Lower leg skin (tissue), 4 donors: ENCODE measurements around the gene IRF2BPL. TPM values are rescaled to one million over a fixed set of nuclear protein-coding genes. Genes with fewer than 3 reads are reported as not detected.

Source experiments
- DNase-seq, 2 donors: peaks; one replicate each; pipeline ENCODE4 v3.0.0-alpha.2; 2019; ENCODE audit warnings: low spot score in 2 of 2
- H3K4me3 ChIP-seq: fragments of 200-600 bp; sonication (generic); 2 replicates; pipeline ENCODE4 v1.5.1; 2017; ENCODE audit warnings: mild to moderate bottlenecking, low read depth; ENCODE audit not compliant: poor library complexity, severe bottlenecking
- POLR2A ChIP-seq, 2 donors: fragments of 450-650 bp; IDR thresholded peaks; one replicate each; pipeline ENCODE4 v1.6.1; 2016 to 2017; ENCODE audit warnings: antibody characterized with exemption in 2 of 2, mild to moderate bottlenecking in 1 of 2, moderate library complexity in 1 of 2
- WGBS, 2 donors: methylation state at CpG; one replicate each; pipeline ENCODE4 v1.1.5; 2018; 5-methylcytosine and 5-hydroxymethylcytosine counted together
- intact Hi-C: fragments of 100-400 bp; cut with DNase I; formaldehyde crosslinking; loops from one replicate; pipeline ENCODE4 v1.15.0; 2023; ENCODE audit warnings: low total_unique reads
- total RNA-seq, 4 donors: library from RNA; depleted of rRNA; stranded (reverse); fragments of >200 nt; gene quantifications; one replicate each; pipeline ENCODE4 v1.1.0, GENCODE V29; 2016
- TF ChIP-seq, protein P1 (sequence below), 3 donors: fragments of 450-650 bp; IDR thresholded peaks; one replicate each; pipeline ENCODE4 v1.5.1; 2016; ENCODE audit warnings: antibody characterized with exemption in 3 of 3, mild to moderate bottlenecking in 3 of 3, moderate library complexity in 2 of 3

IRF2BPL gene
- total RNA-seq, 4 donors from 2014 or later = 64.5 to 100 (median 94.0) TPM

GRCh38 chr14:77002889-77003288 lies 25.6 kb downstream of the IRF2BPL start:
- H3K4me3 ChIP-seq = no peak overlapping the region
- DNase-seq = no peak
- intact Hi-C loops = no loop called here
- TF ChIP-seq, protein P1, sequence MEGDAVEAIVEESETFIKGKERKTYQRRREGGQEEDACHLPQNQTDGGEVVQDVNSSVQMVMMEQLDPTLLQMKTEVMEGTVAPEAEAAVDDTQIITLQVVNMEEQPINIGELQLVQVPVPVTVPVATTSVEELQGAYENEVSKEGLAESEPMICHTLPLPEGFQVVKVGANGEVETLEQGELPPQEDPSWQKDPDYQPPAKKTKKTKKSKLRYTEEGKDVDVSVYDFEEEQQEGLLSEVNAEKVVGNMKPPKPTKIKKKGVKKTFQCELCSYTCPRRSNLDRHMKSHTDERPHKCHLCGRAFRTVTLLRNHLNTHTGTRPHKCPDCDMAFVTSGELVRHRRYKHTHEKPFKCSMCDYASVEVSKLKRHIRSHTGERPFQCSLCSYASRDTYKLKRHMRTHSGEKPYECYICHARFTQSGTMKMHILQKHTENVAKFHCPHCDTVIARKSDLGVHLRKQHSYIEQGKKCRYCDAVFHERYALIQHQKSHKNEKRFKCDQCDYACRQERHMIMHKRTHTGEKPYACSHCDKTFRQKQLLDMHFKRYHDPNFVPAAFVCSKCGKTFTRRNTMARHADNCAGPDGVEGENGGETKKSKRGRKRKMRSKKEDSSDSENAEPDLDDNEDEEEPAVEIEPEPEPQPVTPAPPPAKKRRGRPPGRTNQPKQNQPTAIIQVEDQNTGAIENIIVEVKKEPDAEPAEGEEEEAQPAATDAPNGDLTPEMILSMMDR (IDR thresholded peaks at IDR 0.05) = no peak
- no peak for TF ChIP-seq POLR2A (IDR thresholded peaks at IDR 0.05)
- 78 to 91% methylated on average over 6 of the region's 6 CpGs for WGBS, 2 donors

- no peak for TF ChIP-seq POLR2A (IDR thresholded peaks at IDR 0.05)
- TF ChIP-seq, protein P1 (IDR thresholded peaks at IDR 0.05) = no peak
- H3K4me3 ChIP-seq = no peak overlapping the region
- 95 to 96% methylated on average over 4 of the region's 4 CpGs for WGBS, 2 donors
- DNase-seq = no peak
- intact Hi-C loops = no loop called here
Measured at GRCh38 chr14:77002335-77002734, 26.2 kb downstream of the IRF2BPL start.

GRCh38 chr14:77000340-77001270 lies 27.9 kb downstream of the IRF2BPL start:
- DNase-seq = no peak
- H3K4me3 ChIP-seq = no peak overlapping the region
- intact Hi-C loops = no loop called here
- 26 to 32% methylated on average over 32 to 33 of the region's 33 CpGs for whole genome bisulfite sequencing, 2 donors
- no peak for TF ChIP-seq POLR2A (IDR thresholded peaks at IDR 0.05)
- TF ChIP-seq, protein P1 (IDR thresholded peaks at IDR 0.05) = no peak

GRCh38 chr14:76998910-76999309 lies 29.6 kb downstream of the IRF2BPL start:
- TF ChIP-seq POLR2A (IDR thresholded peaks at IDR 0.05) = no peak
- TF ChIP-seq, protein P1 (IDR thresholded peaks at IDR 0.05) = no peak

GRCh38 chr14:76997257-76997970 lies 31.1 kb downstream of the IRF2BPL start:
- DNase-seq = no peak
- intact Hi-C loops = no loop called here
- TF ChIP-seq POLR2A (IDR thresholded peaks at IDR 0.05) = no peak
- TF ChIP-seq, protein P1 (IDR thresholded peaks at IDR 0.05) = no peak
- 79 to 80% methylated on average over 6 of the region's 6 CpGs for WGBS, 2 donors
- H3K4me3 ChIP-seq = no peak overlapping the region

More at GRCh38 chr14:76998910-76999309, 29.6 kb downstream of the IRF2BPL start:
- 72 to 81% methylated on average over 3 of the region's 3 CpGs for WGBS, 2 donors
- no peak overlapping the region for H3K4me3 ChIP-seq
- intact Hi-C loops = no loop called here
- DNase-seq = no peak
